KG1 (cell line): ENCODE data around the gene LOC128125822.
"Not testable (repeated sequence)": the region's sequence is repeated elsewhere in the genome, so short reads cannot be mapped to it uniquely, and the experiment has no call there.

Experiments used
- DNase-seq: peaks from one replicate; lab custom pipeline; 2025; lab: John Stamatoyannopoulos, UW

LOC128125822 gene

GRCh38 chr6:63582579-63583231 lies 10.4 kb downstream of the LOC128125822 start:
- no peak for DNase-seq

DNA sequence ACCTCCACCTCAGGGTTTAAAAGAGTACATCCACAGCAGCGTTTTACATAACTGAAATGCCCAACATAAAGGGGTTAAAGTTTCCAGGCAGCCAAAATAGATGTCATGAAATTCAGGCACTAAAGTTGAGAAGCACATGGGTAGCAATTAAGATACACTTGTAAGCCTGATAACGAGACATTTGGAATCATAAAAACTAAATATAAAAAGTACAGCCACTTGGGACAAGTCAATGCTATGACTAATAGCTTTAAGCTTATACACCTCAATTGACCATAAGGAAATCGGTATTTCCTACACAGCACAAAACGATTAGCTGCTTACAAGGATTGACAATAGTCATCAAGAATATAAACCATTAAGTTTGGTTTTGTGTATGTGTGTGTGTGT lies 11.8 kb downstream of the LOC128125822 start:
- DNase-seq, result no peak

- DNase-seq, result no peak
Measured at GRCh38 chr6:63584566-63584965, 12.3 kb downstream of the LOC128125822 start.

DNA sequence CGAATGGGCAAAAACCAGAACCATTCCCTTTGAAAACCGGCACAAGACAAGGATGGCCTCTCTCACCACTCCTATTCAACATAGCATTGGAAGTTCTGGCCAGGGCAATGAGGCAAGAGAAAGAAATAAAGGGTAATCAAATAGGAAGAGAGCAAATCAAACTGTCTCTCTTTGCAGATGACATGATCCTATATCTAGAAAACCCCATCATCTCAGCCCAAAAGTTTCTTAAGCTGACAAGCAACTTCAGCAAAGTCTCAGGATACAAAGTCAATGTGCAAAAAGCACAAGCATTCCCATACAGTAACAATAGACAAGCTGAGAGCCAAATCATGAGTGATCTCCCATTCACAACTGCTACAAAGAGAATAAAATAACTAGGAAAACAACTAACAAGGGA lies 13.4 kb downstream of the LOC128125822 start:
- not testable (repeated sequence) for DNase-seq

GRCh38 chr6:63589952-63590411 lies 17.7 kb downstream of the LOC128125822 start:
- DNase-seq, result no peak

GRCh38 chr6:63592886-63593285 lies 20.6 kb downstream of the LOC128125822 start:
- DNase-seq, result no peak

DNA sequence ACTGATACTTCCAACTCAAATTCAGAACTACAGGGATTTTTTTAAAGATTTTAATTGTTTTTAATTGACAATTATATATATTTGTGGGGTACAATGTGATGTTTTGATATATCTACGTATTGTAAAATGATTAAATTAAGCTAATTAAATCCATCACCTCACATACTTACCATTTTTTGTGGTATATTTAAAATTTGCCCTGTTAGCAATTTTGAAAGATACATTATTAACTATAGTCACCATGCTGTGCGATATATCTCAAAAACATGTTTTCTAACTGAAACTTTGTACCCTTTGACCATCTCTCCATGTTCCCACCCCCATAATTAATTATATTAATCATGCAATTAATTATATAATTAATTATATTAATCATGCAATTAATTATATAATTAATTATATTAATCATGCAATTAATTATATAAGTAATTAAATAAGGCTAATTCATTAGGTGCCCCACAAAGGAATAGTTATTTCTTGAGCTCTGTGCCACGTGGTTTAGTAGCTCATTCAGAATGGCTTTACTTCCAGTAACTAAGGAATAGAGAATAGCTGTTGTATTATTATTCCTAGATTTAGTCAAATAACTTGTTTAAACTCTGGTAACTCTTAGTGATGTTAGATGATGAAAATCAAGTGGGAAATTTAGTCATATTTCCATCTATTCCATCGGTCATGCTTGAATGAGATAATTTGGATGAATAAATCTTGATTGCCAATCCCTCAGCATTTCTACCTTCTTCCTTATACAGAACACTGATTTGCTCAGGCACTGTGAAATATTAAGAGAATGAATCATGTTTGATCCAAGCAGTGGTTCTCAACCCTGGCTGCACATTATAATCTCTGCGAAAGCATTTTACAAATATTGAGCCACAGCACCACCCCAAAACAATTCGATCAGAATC lies 25.1 kb downstream of the LOC128125822 start:
- no peak for DNase-seq

- DNase-seq, result peak; percentile 39
Measured at GRCh38 chr6:63598049-63599036, 26.1 kb downstream of the LOC128125822 start.

DNA sequence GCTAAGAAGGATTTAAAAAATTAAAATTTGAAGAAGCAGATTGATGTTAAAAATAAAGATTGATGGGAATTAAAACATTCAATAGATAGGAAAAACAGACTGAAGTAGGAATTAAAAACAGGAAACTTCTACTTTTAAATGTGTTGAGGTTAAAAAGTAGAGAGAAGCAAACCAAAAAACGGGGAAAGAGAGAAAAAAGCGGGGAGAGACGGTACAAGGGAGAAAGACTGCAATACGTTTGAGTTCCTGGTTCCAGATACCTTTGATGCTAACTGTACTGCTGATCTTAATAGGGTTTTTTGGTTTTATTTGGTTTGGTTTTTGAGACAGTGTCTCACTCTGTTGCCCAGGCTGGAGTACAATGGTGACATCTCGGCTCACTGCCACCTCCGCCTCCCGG lies 27.0 kb downstream of the LOC128125822 start:
- DNase-seq, result no peak

GRCh38 chr6:63600136-63600535 lies 27.9 kb downstream of the LOC128125822 start:
- no peak for DNase-seq

DNA sequence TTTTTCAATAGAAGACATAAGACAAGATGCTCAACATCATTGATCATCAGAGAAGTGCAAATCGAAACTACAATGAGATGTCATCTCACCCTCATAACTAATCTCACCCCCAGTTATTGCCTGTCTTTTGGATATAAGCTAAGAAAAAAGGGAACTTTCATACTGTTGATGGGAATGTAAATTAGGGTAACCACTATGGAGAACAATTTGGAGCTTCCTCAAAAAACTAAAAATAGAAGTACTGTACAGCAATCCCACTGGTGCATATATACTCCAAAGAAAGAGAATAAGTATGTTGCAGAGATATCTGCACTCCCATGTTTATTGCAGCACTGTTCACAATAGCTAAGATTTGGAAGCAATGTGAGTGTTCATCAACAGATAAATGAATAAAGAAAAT lies 37.0 kb downstream of the LOC128125822 start:
- no peak for DNase-seq

- DNase-seq, result no peak
Measured at GRCh38 chr6:63610944-63611343, 38.7 kb downstream of the LOC128125822 start.

GRCh38 chr6:63611560-63611959 lies 39.3 kb downstream of the LOC128125822 start:
- no peak for DNase-seq

DNA sequence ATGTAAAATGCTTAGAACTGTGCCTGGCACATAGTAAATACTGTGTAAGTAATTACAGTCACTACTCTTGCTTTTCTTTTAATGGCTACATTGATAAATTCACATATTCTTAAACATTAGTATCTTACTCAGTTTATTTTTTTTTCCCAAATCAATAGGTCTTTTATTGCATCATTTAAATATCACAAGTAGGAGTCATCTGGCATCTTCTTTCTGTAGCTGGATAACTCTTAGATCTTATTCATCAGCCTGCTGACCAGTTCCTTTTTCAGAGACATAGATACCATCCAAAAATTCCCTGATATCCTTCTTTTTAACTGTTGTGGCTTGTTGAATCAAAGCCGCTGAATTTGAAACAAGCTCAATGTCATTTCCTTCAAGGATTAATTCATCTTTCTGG lies 43.3 kb downstream of the LOC128125822 start:
- DNase-seq, result no peak
